ENCODE data around the gene COL4A2. TPM values are rescaled to one million over a fixed set of nuclear protein-coding genes. Genes with fewer than 3 reads are reported as not detected.

Gene COL4A2
- total and polyA plus RNA-seq, 12 donors = 70.9 to 1,589 (median 171) TPM

GRCh38 chr13:110425444-110425780, 118.3 kb downstream of the COL4A2 start:
- Histone ChIP-seq H3K27me3 (no peaks in the 10 kb centered on the region), H3K27ac (no peak overlapping the region), H3K4me3 (no peak overlapping the region), H3K36me3 (replicated peaks in 1 of 2) (peaks cover 0 to 9% of the 10 kb centered on the region in 2 donors), H3K9me3 (replicated peaks in 1 of 3) (no peaks in the 10 kb centered on the region), H3K4me1 (replicated peaks in 1 of 2) (no peaks in the 10 kb centered on the region)
- TF ChIP-seq POLR2A (IDR thresholded peaks at IDR 0.05) = no peak
- DNase-seq = peak in 1 of 7 donors; percentile 43
- intact Hi-C loops (cut with DNase I) = no loop called here
- 68 to 76% (median 72%) methylated on average over 7 to 8 of the region's 8 CpGs for WGBS, 4 donors

GRCh38 chr13:110426735-110427134, 119.7 kb downstream of the COL4A2 start:
- no peak for TF ChIP-seq POLR2A (IDR thresholded peaks at IDR 0.05)
- TF ChIP-seq, protein P1, sequence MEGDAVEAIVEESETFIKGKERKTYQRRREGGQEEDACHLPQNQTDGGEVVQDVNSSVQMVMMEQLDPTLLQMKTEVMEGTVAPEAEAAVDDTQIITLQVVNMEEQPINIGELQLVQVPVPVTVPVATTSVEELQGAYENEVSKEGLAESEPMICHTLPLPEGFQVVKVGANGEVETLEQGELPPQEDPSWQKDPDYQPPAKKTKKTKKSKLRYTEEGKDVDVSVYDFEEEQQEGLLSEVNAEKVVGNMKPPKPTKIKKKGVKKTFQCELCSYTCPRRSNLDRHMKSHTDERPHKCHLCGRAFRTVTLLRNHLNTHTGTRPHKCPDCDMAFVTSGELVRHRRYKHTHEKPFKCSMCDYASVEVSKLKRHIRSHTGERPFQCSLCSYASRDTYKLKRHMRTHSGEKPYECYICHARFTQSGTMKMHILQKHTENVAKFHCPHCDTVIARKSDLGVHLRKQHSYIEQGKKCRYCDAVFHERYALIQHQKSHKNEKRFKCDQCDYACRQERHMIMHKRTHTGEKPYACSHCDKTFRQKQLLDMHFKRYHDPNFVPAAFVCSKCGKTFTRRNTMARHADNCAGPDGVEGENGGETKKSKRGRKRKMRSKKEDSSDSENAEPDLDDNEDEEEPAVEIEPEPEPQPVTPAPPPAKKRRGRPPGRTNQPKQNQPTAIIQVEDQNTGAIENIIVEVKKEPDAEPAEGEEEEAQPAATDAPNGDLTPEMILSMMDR (IDR thresholded peaks at IDR 0.05) = no peak
- intact Hi-C loops (cut with DNase I) = no loop called here
- Histone ChIP-seq H3K4me3 (no peak overlapping the region), H3K9me3 (replicated peaks in 1 of 3) (no peaks in the 10 kb centered on the region), H3K4me1 (replicated peaks in 1 of 2) (no peaks in the 10 kb centered on the region), H3K36me3 (replicated peaks in 1 of 2) (peaks cover 0 to 16% of the 10 kb centered on the region in 2 donors), H3K27ac (no peak overlapping the region), H3K27me3 (no peaks in the 10 kb centered on the region)
- 77 to 88% (median 85%) methylated on average over 4 of the region's 4 CpGs for WGBS, 4 donors
- peak in 1 of 7 donors; percentile 48 for DNase-seq

GRCh38 chr13:110428313-110428712, 121.2 kb downstream of the COL4A2 start:
- no peaks in the 10 kb centered on the region for H3K9me3 ChIP-seq (replicated peaks in 1 of 3)
- H3K4me3 ChIP-seq = no peak overlapping the region
- 94 to 95% (median 94%) methylated on average over 12 to 13 of the region's 13 CpGs for WGBS, 4 donors
- intact Hi-C loops (cut with DNase I) = no loop called here
- H3K27ac ChIP-seq = no peak overlapping the region
- peak in 1 of 7 donors; percentile 35 for DNase-seq
- peaks cover 0 to 11% of the 10 kb centered on the region in 2 donors for H3K4me1 ChIP-seq (replicated peaks in 1 of 2)
- peaks cover 0 to 16% of the 10 kb centered on the region in 2 donors for H3K36me3 ChIP-seq (replicated peaks in 1 of 2)
- H3K27me3 ChIP-seq = no peaks in the 10 kb centered on the region
- no peak for TF ChIP-seq POLR2A (IDR thresholded peaks at IDR 0.05)
- TF ChIP-seq, protein P1 (IDR thresholded peaks at IDR 0.05) = no peak

DNA sequence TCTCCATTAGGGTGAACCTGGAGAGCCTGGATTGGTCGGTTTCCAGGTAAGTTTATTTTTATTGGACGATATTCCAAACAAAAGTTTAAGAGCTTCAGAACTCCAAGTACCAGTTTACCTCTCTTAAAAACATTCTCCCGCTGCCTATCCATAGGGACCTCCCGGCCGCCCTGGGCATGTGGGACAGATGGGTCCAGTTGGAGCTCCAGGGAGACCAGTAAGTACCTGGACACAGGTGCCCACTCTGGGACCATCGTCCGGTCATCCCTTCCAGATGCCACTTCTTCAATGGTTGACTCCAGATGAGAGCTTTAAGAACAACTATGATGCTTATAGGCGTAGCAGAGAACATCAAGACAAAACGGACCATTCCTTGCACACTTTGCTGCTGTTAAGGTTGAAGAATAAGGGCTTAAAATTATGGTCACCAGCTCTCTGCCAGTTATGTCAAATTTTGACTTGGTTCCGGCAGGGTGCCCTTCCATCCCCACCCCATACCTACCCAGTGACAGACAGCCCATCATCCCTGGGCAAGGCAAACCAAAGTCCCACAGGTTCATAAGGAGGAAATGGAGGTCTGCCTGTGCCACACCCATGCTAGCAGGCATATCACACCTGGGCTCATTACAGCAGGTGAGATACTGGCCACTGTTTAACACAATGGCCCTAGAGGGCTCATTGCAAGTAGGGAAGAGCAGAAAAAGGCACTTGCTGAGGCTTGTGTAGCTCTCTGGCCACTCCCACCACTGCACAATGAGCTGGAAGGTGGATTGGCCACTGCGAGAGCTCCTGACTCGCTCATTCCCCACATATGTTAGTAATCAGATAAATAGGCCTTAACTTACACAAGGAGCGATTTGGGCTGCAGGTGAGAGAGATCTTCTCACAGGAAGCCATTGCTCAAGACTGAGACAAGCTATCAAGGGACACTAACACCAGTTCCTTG, 123.6 kb downstream of the COL4A2 start:
- Histone ChIP-seq H3K27ac (no peak overlapping the region), H3K27me3 (no peaks in the 10 kb centered on the region), H3K36me3 (replicated peaks in 1 of 2) (peaks cover 0 to 16% of the 10 kb centered on the region in 2 donors), H3K4me3 (no peak overlapping the region), H3K9me3 (replicated peaks in 1 of 3) (no peaks in the 10 kb centered on the region), H3K4me1 (replicated peaks in 1 of 2) (peaks cover 0 to 13% of the 10 kb centered on the region in 2 donors)
- TF ChIP-seq, protein P1 (IDR thresholded peaks at IDR 0.05) = no peak
- no peak for TF ChIP-seq POLR2A (IDR thresholded peaks at IDR 0.05)
- 93 to 97% (median 96%) methylated on average over 13 of the region's 13 CpGs for WGBS, 4 donors
- intact Hi-C loops (cut with DNase I) = no loop called here
- peak in 1 of 7 donors; percentile 44 for DNase-seq
